Keratinocyte (primary cell): ENCODE results near the gene TNS1. TPM values are rescaled to one million over a fixed set of nuclear protein-coding genes. Genes with fewer than 3 reads are reported as not detected.
A peak's percentile ranks its signal among the peaks of the same experiment; 100 is the strongest.

ENCODE experiments used
- DNase-seq: peaks from one replicate; pipeline ENCODE4 v3.0.0-alpha.2; 2011; ENCODE audit warnings: low read depth, missing footprints, low spot score
- FAIRE-seq: peaks from 2 replicates; lab custom pipeline; 2011; peaks lifted over from hg19 to GRCh38; lab: Jason Lieb, UNC
- H2AFZ ChIP-seq: 2 replicates; pipeline ENCODE4 v1.6.0; 2012; ENCODE audit warnings: low read length, control low read depth, inconsistent platforms; ENCODE audit not compliant: control insufficient read depth
- H3K27ac ChIP-seq: 2 replicates; pipeline ENCODE4 v1.5.1; 2011; ENCODE audit warnings: low read length; ENCODE audit not compliant: control insufficient read depth, insufficient read depth
- H3K27me3 ChIP-seq: 3 replicates; pipeline ENCODE4 v1.6.0; 2011; ENCODE audit warnings: low read length; ENCODE audit not compliant: control insufficient read depth, insufficient read depth; ENCODE audit errors: extremely low read depth
- H3K36me3 ChIP-seq, 2 experiments: 2 replicates in 1 of 2; 3 replicates in 1 of 2; pipeline ENCODE4 v1.5.1; 2011; ENCODE audit warnings: low read length in 2 of 2, mild to moderate bottlenecking in 1 of 2; ENCODE audit not compliant: control insufficient read depth in 2 of 2, insufficient read depth in 2 of 2; ENCODE audit errors: extremely low read depth in 1 of 2
- H3K4me1 ChIP-seq: 3 replicates; pipeline ENCODE4 v1.5.1; 2011; ENCODE audit warnings: low read length; ENCODE audit not compliant: control insufficient read depth, insufficient read depth; ENCODE audit errors: extremely low read depth
- H3K4me2 ChIP-seq: 3 replicates; pipeline ENCODE4 v1.6.0; 2011; ENCODE audit warnings: low read depth, low read length; ENCODE audit not compliant: control insufficient read depth, insufficient read depth; ENCODE audit errors: extremely low read depth
- H3K4me3 ChIP-seq, 3 experiments: fragments of 200-600 bp in 1 of 3; sonication (generic) in 1 of 3; 2 replicates in 2 of 3; 3 replicates in 1 of 3; pipeline ENCODE4 v1.5.1; 2011 to 2016; ENCODE audit warnings: low read length in 3 of 3, mild to moderate bottlenecking in 3 of 3, control low read depth in 2 of 3, inconsistent platforms in 1 of 3, low read depth in 1 of 3, mixed read lengths in 1 of 3, mixed run types in 1 of 3, moderate library complexity in 1 of 3; ENCODE audit not compliant: control insufficient read depth in 2 of 3, insufficient read depth in 2 of 3; ENCODE audit errors: extremely low read depth in 1 of 3
- H3K79me2 ChIP-seq: 2 replicates; pipeline ENCODE4 v1.6.0; 2012; ENCODE audit warnings: low read length; ENCODE audit not compliant: control insufficient read depth, insufficient read depth
- H3K9ac ChIP-seq: 3 replicates; pipeline ENCODE4 v1.6.0; 2011; ENCODE audit warnings: low read length; ENCODE audit not compliant: control insufficient read depth, insufficient read depth; ENCODE audit errors: extremely low read depth
- H3K9me1 ChIP-seq: 3 replicates; pipeline ENCODE4 v1.6.0; 2011; ENCODE audit warnings: low read length; ENCODE audit not compliant: control insufficient read depth, insufficient read depth; ENCODE audit errors: extremely low read depth
- H3K9me3 ChIP-seq: 2 replicates; pipeline ENCODE4 v1.5.1; 2012; ENCODE audit warnings: low read depth, low read length; ENCODE audit not compliant: control insufficient read depth
- H4K20me1 ChIP-seq: 3 replicates; pipeline ENCODE4 v1.6.0; 2011; ENCODE audit warnings: low read length; ENCODE audit not compliant: control insufficient read depth, insufficient read depth; ENCODE audit errors: extremely low read depth
- CTCF ChIP-seq, 3 experiments: IDR thresholded peaks in 1 of 3; conservative IDR thresholded peaks in 1 of 3; optimal IDR thresholded peaks in 1 of 3; 2 replicates in 2 of 3; 3 replicates in 1 of 3; pipeline versions ENCODE3 to v1.5.1; 2011; ENCODE audit warnings: low read length in 3 of 3, mild to moderate bottlenecking in 3 of 3, moderate library complexity in 2 of 3, control low read depth in 1 of 3, inconsistent platforms in 1 of 3; ENCODE audit not compliant: insufficient read depth in 2 of 3; ENCODE audit errors: extremely low read depth in 1 of 3
- EZH2 ChIP-seq: IDR thresholded peaks from one replicate; pipeline ENCODE4 v1.6.1; 2012; ENCODE audit warnings: inconsistent platforms, mild to moderate bottlenecking, low read length, moderate library complexity
- dilution Hi-C: fragments of 300-500 bp; cut with MboI; formaldehyde crosslinking; loops from one replicate; pipeline ENCODE4 v1.7.0; 2020; ENCODE audit warnings: low sequenced_read_pairs; ENCODE audit not compliant: extremely low pct_ligation_motif_present
- polyA plus RNA-seq, 5 experiments: library from polyadenylated mRNA; depleted of rRNA in 3 of 5; stranded (reverse) in 3 of 5; stranded (forward) in 1 of 5; unstranded in 1 of 5; fragments of >200 nt; gene quantifications; 1 replicate in 1 of 5; 2 replicates in 3 of 5; 3 replicates in 1 of 5; pipeline versions ENCODE4 v1.2.1 to v1.2.3, GENCODE V29; 2011 to 2012; ENCODE audit warnings: missing spikeins in 2 of 5, low read depth in 1 of 5, low replicate concordance in 1 of 5

Gene TNS1
- polyA plus RNA-seq, 1 donor (not counting 4 experiments of a cell fraction or from before 2014, with no cell fraction given): 2.5 TPM

GRCh38 chr2:218032336-218033171, 29.8 kb upstream of the TNS1 start:
- Histone ChIP-seq H3K4me3 (no peak overlapping the region), H3K27me3 (peaks cover 34% of the 10 kb centered on the region), H3K9me1 (no peaks in the 10 kb centered on the region), H3K4me1 (peaks cover 37% of the 10 kb centered on the region), H3K79me2 (no peaks in the 10 kb centered on the region), H3K36me3 (no peaks in the 10 kb centered on the region), H2AFZ (no peak overlapping the region), H3K9me3 (no peaks in the 10 kb centered on the region), H3K9ac (no peak overlapping the region), H4K20me1 (no peaks in the 10 kb centered on the region), H3K4me2 (peak overlapping the region; percentile 42), H3K27ac (no peak overlapping the region)
- FAIRE-seq (no peak), DNase-seq (no peak)
- no peak for TF ChIP-seq EZH2
- no peak for TF ChIP-seq CTCF (optimal IDR thresholded peaks at IDR 0.05 in 1 of 3, IDR thresholded peaks at IDR 0.05 in 1 of 3, conservative IDR thresholded peaks at IDR 0.05 in 1 of 3; ENCODE audit: extremely low read depth in 1 of 3, insufficient read depth in 2 of 3, low read length in 3 of 3)
- dilution Hi-C loops: no loop called here

GRCh38 chr2:218031771-218032257, 29.0 kb upstream of the TNS1 start:
- Histone ChIP-seq H3K9ac (no peak overlapping the region), H3K9me3 (no peaks in the 10 kb centered on the region), H3K27ac (no peak overlapping the region), H2AFZ (no peak overlapping the region), H4K20me1 (no peaks in the 10 kb centered on the region), H3K4me2 (peak overlapping the region; percentile 42), H3K36me3 (no peaks in the 10 kb centered on the region), H3K9me1 (no peaks in the 10 kb centered on the region), H3K79me2 (no peaks in the 10 kb centered on the region), H3K4me1 (peaks cover 37% of the 10 kb centered on the region), H3K4me3 (no peak overlapping the region), H3K27me3 (peaks cover 31% of the 10 kb centered on the region)
- DNase-seq: no peak
- dilution Hi-C loops: no loop called here
- no peak for TF ChIP-seq CTCF (optimal IDR thresholded peaks at IDR 0.05 in 1 of 3, IDR thresholded peaks at IDR 0.05 in 1 of 3, conservative IDR thresholded peaks at IDR 0.05 in 1 of 3; ENCODE audit: extremely low read depth in 1 of 3, insufficient read depth in 2 of 3, low read length in 3 of 3)
- TF ChIP-seq EZH2: no peak
- peak; percentile 95 for FAIRE-seq
